GM18520 (cell line): ENCODE data around the gene RORB.

Experiments used
- ATAC-seq: cut with Tn5 transposase; IDR thresholded peaks from one replicate; pipeline ENCODE4 v1.9.1; 2021; ENCODE audit not compliant: unreplicated experiment

Gene RORB

GRCh38 chr9:74697535-74697934 lies 200.4 kb downstream of the RORB start:
- no peak for ATAC-seq

- no peak for ATAC-seq
Observed at GRCh38 chr9:74711341-74711740, 214.2 kb downstream of the RORB start.

GRCh38 chr9:74718709-74719108 lies 221.6 kb downstream of the RORB start:
- no peak for ATAC-seq

- no peak for ATAC-seq
Observed at GRCh38 chr9:74719306-74719705, 222.2 kb downstream of the RORB start.

GRCh38 chr9:74721696-74722660 lies 224.8 kb downstream of the RORB start:
- no peak for ATAC-seq

GRCh38 chr9:74724317-74724716 lies 227.2 kb downstream of the RORB start:
- ATAC-seq: no peak

GRCh38 chr9:74726581-74726980 lies 229.4 kb downstream of the RORB start:
- no peak for ATAC-seq

GRCh38 chr9:74728176-74728575 lies 231.0 kb downstream of the RORB start:
- no peak for ATAC-seq

GRCh38 chr9:74729136-74729695 lies 232.1 kb downstream of the RORB start:
- ATAC-seq: no peak

- ATAC-seq: peak; percentile 62
Observed at GRCh38 chr9:74735761-74736160, 238.6 kb downstream of the RORB start.

- ATAC-seq: no peak
Observed at GRCh38 chr9:74736646-74737045, 239.5 kb downstream of the RORB start.

GRCh38 chr9:74742191-74742790 lies 245.2 kb downstream of the RORB start:
- ATAC-seq: no peak
